Right ventricle myocardium superior (tissue), 1 donor: ENCODE data around the gene TRIM60. TPM values are rescaled to one million over a fixed set of nuclear protein-coding genes. Genes with fewer than 3 reads are reported as not detected.
"Not testable (repeated sequence)": the region's sequence is repeated elsewhere in the genome, so short reads cannot be mapped to it uniquely, and the experiment has no call there.

ENCODE experiments used
- ATAC-seq: fragments of 200-7000 bp; cut with Tn5 transposase; one replicate; pipeline ENCODE4 v1.9.1; 2020; ENCODE audit warnings: mild to moderate bottlenecking; ENCODE audit not compliant: poor library complexity
- DNase-seq: peaks from one replicate; pipeline ENCODE4 v3.0.0-alpha.2; 2020
- intact Hi-C: fragments of 100-400 bp; cut with DNase I; formaldehyde crosslinking; loops from one replicate; pipeline ENCODE4 v1.11.2; 2022
- long read RNA-seq: library from polyadenylated mRNA; unstranded; transcript quantifications from one replicate; pipeline ENCODE4 v2.0.0, GENCODE V29; 2021
- total RNA-seq: library from RNA; stranded (reverse); fragmentation: NEBNext Ultra II Directional; extraction: Animal tissue kit (Norgen Biotek cat#: 25700); gene quantifications from one replicate; pipeline ENCODE4 v1.2.1, GENCODE V29; 2021
- donor health status: DM: no; HTN: yes; CAD: no; lungs with severe emphysema.

TRIM60 gene
- total RNA-seq, result not detected
- long read RNA-seq, result 0 reads

GRCh38 chr4:165031436-165032211, at the start of gene TRIM60:
Gene TRIM60, plus strand, starts transcription at chr4:165031999. Its CDS starts 8,074 bp downstream, at chr4:165040073.
- intact Hi-C loops, result no loop called here
- ATAC-seq, result no peak

GRCh38 chr4:164989471-164989870, 42.3 kb upstream of the TRIM60 start:
- intact Hi-C loops, result no loop called here
- no peak for ATAC-seq
- DNase-seq, result no peak

More at GRCh38 chr4:165031436-165032211, at the start of gene TRIM60:
- DNase-seq, result no peak

- intact Hi-C loops, ATAC-seq, DNase-seq: not testable (repeated sequence)
Measured at GRCh38 chr4:164990786-164991185, 41.0 kb upstream of the TRIM60 start.

- intact Hi-C loops, ATAC-seq, DNase-seq: not testable (repeated sequence)
Measured at GRCh38 chr4:164996123-164996522, 35.7 kb upstream of the TRIM60 start.

- intact Hi-C loops, result no loop called here
- ATAC-seq, result no peak
- no peak for DNase-seq
Measured at GRCh38 chr4:164997324-164997723, 34.5 kb upstream of the TRIM60 start.

GRCh38 chr4:164997941-164998340, 33.9 kb upstream of the TRIM60 start:
- ATAC-seq (no peak), DNase-seq (no peak)
- intact Hi-C loops, result no loop called here

GRCh38 chr4:164998526-164999080, 33.2 kb upstream of the TRIM60 start:
- ATAC-seq, DNase-seq, intact Hi-C loops: not testable (repeated sequence)

GRCh38 chr4:165001957-165002356, 29.8 kb upstream of the TRIM60 start:
- intact Hi-C loops, DNase-seq, ATAC-seq: not testable (repeated sequence)

- DNase-seq, result no peak
- ATAC-seq, result no peak
- intact Hi-C loops, result no loop called here
Measured at GRCh38 chr4:165005352-165005925, 26.4 kb upstream of the TRIM60 start.

GRCh38 chr4:165006456-165006855, 25.3 kb upstream of the TRIM60 start:
- ATAC-seq (no peak), DNase-seq (no peak)
- intact Hi-C loops, result no loop called here

- intact Hi-C loops, result no loop called here
- no peak for ATAC-seq
- no peak for DNase-seq
Measured at GRCh38 chr4:165006886-165007285, 24.9 kb upstream of the TRIM60 start.

- DNase-seq (no peak), ATAC-seq (no peak)
- intact Hi-C loops, result no loop called here
Measured at GRCh38 chr4:165009493-165010227, 22.1 kb upstream of the TRIM60 start.

GRCh38 chr4:165010487-165010886, 21.3 kb upstream of the TRIM60 start:
- intact Hi-C loops, result no loop called here
- ATAC-seq, result no peak
- DNase-seq, result no peak

GRCh38 chr4:165010991-165011390, 20.8 kb upstream of the TRIM60 start:
- no peak for DNase-seq
- ATAC-seq, result no peak
- intact Hi-C loops, result no loop called here

- no peak for DNase-seq
- no peak for ATAC-seq
- intact Hi-C loops, result no loop called here
Measured at GRCh38 chr4:165011403-165011802, 20.4 kb upstream of the TRIM60 start.

- DNase-seq (no peak), ATAC-seq (no peak)
- intact Hi-C loops, result no loop called here
Measured at GRCh38 chr4:165013691-165014090, 18.1 kb upstream of the TRIM60 start.

GRCh38 chr4:165016971-165017370, 14.8 kb upstream of the TRIM60 start:
- ATAC-seq (no peak), DNase-seq (no peak)
- intact Hi-C loops, result no loop called here

- DNase-seq, intact Hi-C loops, ATAC-seq: not testable (repeated sequence)
Measured at GRCh38 chr4:165019995-165020394, 11.8 kb upstream of the TRIM60 start.

GRCh38 chr4:165025782-165026181, 6.0 kb upstream of the TRIM60 start:
- ATAC-seq, intact Hi-C loops, DNase-seq: not testable (repeated sequence)
